ENCODE measurements around the gene TP53BP1.

DNA sequence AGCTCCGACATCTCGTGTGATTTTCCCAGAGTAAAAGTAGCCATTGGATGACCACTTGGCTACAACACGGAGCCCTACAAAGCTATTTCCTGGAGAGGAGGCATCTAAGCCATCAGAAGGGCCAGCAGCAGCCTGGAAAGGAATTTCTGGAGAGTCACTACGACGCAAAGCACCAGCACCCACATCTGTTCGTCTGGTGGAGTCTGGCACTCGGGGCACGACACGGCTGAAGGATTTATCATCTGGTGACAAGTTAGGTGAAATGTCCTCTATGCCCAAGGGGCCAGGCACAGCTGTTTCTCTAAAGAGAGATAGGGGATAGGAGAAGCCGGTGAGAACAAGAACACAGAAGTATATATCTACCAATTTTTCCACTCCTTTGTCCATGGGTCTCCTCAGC, 72.5 kb downstream of the TP53BP1 start:
- TF ChIP-seq, protein P1, sequence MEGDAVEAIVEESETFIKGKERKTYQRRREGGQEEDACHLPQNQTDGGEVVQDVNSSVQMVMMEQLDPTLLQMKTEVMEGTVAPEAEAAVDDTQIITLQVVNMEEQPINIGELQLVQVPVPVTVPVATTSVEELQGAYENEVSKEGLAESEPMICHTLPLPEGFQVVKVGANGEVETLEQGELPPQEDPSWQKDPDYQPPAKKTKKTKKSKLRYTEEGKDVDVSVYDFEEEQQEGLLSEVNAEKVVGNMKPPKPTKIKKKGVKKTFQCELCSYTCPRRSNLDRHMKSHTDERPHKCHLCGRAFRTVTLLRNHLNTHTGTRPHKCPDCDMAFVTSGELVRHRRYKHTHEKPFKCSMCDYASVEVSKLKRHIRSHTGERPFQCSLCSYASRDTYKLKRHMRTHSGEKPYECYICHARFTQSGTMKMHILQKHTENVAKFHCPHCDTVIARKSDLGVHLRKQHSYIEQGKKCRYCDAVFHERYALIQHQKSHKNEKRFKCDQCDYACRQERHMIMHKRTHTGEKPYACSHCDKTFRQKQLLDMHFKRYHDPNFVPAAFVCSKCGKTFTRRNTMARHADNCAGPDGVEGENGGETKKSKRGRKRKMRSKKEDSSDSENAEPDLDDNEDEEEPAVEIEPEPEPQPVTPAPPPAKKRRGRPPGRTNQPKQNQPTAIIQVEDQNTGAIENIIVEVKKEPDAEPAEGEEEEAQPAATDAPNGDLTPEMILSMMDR (conservative IDR thresholded peaks at IDR 0.05; ENCODE audit: low read length) = no peak
- no peak for TF ChIP-seq EZH2phosphoT487 (IDR thresholded peaks at IDR 0.05; ENCODE audit: borderline replicate concordance)
